Mucosa of stomach (tissue), 1 donor: ENCODE results near the gene CEP120.

Experiments used
- H3K27me3 ChIP-seq: one replicate; pipeline ENCODE4 v1.7.0; 2013; ENCODE audit warnings: mild to moderate bottlenecking, low read length; ENCODE audit not compliant: control insufficient read depth, insufficient read depth
- H3K36me3 ChIP-seq: one replicate; pipeline ENCODE4 v1.7.0; 2013; ENCODE audit warnings: low read length; ENCODE audit not compliant: control insufficient read depth, insufficient read depth
- H3K4me1 ChIP-seq: one replicate; pipeline ENCODE4 v1.7.0; 2013; ENCODE audit warnings: mild to moderate bottlenecking, low read length; ENCODE audit not compliant: control insufficient read depth, insufficient read depth
- H3K4me3 ChIP-seq: one replicate; pipeline ENCODE4 v1.7.0; 2013; ENCODE audit warnings: low read length
- H3K9ac ChIP-seq: one replicate; pipeline ENCODE4 v1.7.0; 2013; ENCODE audit warnings: mild to moderate bottlenecking, low read length, moderate library complexity
- H3K9me3 ChIP-seq: one replicate; pipeline ENCODE4 v1.7.0; 2013; ENCODE audit warnings: mild to moderate bottlenecking, low read length, moderate library complexity; ENCODE audit not compliant: control insufficient read depth
- donor health status: Pancreatic carcinoma.

Gene CEP120

DNA sequence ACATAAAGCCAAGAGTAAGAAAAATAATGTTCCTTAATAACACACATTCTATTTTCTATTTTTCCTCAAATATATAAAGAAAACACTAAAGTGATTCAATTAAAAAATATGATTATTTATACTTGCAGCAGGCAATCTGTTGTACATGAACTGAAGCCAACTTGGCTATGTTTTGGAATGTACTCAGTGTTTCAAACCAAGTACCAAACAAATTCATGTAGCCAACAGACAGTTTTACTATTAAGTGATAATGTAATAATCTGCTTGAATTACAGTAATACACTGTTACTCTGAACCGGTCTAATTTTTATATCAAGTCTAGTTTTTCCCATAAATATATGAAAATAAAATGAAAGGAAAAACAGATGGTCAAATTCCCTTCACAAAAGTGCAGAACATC lies 58.0 kb downstream of the CEP120 start:
- H3K9me3 ChIP-seq: no peaks in the 10 kb centered on the region
- no peaks in the 10 kb centered on the region for H3K36me3 ChIP-seq
- H3K9ac ChIP-seq: no peak overlapping the region
- no peaks in the 10 kb centered on the region for H3K27me3 ChIP-seq
- no peak overlapping the region for H3K4me3 ChIP-seq
- no peaks in the 10 kb centered on the region for H3K4me1 ChIP-seq

DNA sequence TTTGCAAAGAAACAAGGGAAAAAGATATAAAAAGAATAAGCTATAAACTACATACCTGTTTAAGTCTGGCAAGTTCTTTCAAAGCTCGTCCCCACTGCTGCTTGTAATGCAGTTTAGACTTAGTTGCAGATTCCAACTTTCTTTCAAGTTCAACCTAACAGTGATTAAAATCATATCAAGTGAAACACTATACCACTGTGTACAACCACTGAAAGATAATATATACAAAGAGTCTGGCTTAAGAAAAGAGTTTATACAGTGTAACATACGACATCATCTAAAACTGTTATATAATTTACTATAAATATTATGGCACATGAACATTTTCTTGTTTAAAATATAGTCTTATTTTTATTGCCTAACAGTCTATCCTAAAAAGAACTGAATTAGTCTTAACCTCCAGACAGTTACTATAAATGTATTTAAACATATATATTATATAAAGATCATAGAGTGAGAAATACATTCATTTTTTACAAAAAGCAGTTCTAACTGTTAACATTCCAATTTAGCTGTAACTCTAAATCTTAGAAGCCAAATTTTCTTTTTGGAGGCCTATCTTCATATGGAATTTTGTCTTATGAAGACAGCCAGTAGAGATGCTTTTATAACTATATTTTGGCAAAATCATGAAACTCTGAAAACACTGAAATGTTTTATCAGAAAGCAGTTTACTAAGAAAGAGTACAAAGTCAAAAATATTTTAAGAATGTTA lies 58.6 kb downstream of the CEP120 start:
- no peak overlapping the region for H3K4me3 ChIP-seq
- H3K9me3 ChIP-seq: no peaks in the 10 kb centered on the region
- H3K36me3 ChIP-seq: no peaks in the 10 kb centered on the region
- no peaks in the 10 kb centered on the region for H3K4me1 ChIP-seq
- no peaks in the 10 kb centered on the region for H3K27me3 ChIP-seq
- H3K9ac ChIP-seq: no peak overlapping the region

DNA sequence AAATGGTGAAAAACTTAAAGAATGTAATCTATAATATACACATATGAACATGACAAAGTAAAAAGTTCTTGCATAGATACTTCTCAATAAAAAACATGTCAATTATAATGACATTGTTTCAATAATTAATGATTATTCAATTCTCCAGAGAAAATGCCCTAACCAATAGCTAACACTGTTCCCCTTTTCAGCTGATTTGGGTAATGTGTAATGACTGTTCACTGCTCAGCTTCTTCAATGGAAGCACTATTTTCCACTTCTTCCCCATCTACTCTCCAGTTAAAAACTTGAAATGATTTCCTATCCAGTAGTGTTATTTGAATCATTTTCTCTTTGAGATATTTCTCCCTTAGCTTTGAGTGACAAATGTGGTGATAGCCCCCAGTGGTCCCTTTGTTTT lies 62.3 kb downstream of the CEP120 start:
- Histone ChIP-seq H3K27me3 (no peaks in the 10 kb centered on the region), H3K9ac (no peak overlapping the region), H3K9me3 (no peaks in the 10 kb centered on the region), H3K4me1 (no peaks in the 10 kb centered on the region), H3K4me3 (no peak overlapping the region), H3K36me3 (no peaks in the 10 kb centered on the region)

DNA sequence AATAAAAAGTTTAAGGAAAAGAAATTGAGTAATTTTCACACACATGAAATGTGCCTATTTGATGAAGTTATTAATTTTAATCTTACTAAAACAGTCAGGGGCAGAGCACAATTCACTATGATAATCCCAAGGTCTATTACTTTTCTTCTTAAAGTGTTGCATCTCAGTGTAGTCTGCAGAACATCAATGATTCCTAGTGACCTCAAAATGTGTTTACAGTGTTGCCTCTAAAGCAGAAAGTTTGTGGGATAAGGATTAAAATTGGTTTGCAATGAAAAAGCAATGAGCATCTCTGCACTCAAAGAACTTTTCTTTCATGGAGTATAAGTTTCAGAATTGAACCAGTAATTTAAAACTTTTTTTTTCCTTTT lies 63.0 kb downstream of the CEP120 start:
- Histone ChIP-seq H3K9ac (no peak overlapping the region), H3K9me3 (no peaks in the 10 kb centered on the region), H3K36me3 (no peaks in the 10 kb centered on the region), H3K4me3 (no peak overlapping the region), H3K27me3 (no peaks in the 10 kb centered on the region), H3K4me1 (no peaks in the 10 kb centered on the region)

DNA sequence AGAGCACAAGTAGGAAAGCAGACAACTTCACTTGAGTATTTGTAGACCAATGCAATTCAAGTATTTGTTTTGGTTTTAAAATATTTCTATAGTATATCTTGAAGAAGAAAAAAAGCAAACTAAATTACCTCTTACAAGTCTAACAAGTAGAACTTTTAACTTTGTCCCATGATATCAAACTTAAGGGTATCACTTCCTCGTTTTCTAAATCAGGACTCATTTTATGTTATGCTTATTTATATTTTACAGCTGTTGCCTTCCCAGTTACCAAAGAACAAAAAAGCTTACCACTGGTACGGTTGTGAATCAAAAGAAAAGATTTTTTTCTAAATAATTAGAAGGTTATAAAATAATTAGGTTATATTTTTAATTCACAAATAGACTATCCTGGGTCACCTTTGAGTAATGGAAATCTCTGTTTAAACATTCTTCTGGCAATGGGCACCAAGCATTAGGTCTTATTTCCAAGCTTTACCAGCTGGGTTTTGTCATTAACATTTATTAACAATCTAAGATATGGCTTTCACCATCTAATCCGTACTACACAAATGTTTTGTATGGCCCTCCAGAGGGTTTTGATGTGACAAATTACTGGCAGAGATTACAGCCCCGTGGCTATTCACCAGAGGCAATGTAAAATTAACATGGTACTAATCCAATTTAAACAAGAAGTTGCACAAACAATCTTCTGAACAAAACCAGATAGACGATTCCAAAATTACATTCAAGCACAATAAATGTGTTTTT lies 63.6 kb downstream of the CEP120 start:
- no peaks in the 10 kb centered on the region for H3K4me1 ChIP-seq
- no peaks in the 10 kb centered on the region for H3K9me3 ChIP-seq
- no peak overlapping the region for H3K9ac ChIP-seq
- no peak overlapping the region for H3K4me3 ChIP-seq
- H3K27me3 ChIP-seq: no peaks in the 10 kb centered on the region
- H3K36me3 ChIP-seq: no peaks in the 10 kb centered on the region

DNA sequence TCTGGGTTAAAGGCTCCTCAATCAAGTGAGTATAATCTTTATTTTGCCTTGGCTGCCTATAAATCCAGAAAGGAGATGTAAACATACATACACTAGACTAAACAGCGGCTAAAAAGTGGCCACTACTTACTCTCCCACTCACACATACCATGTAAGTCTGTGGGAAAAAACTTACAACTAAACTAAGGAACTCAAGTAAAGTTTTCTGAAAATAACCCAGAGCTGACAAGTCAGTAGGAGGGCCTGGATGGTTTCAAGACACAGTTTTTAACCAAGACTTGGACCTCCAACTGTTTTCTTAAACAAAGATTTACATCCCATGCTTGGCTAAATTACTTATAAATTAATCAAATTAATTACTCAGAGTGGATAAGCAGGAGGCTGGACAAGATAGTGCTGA lies 64.5 kb downstream of the CEP120 start:
- H3K9ac ChIP-seq: no peak overlapping the region
- H3K27me3 ChIP-seq: no peaks in the 10 kb centered on the region
- H3K9me3 ChIP-seq: no peaks in the 10 kb centered on the region
- H3K36me3 ChIP-seq: no peaks in the 10 kb centered on the region
- no peak overlapping the region for H3K4me3 ChIP-seq
- H3K4me1 ChIP-seq: no peaks in the 10 kb centered on the region

DNA sequence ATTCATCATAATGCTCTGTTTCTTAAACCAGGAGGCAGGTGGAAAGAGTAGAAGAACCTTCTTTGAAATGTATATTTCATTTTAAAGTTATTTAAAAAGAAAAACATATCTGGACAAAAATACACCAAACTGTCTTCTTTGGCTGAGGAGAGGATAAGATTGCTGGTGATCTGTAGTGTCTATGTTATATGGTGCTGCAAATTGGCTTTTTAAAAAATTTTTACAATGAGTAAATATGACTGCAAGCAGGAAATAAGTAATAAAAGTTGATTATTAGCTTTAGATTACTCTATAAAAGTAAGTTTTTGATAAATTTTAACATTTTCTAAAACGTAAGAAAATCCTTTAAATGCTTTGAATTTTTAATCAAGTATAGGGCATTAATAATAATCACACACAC lies 64.9 kb downstream of the CEP120 start:
- no peak overlapping the region for H3K9ac ChIP-seq
- no peaks in the 10 kb centered on the region for H3K9me3 ChIP-seq
- H3K4me3 ChIP-seq: no peak overlapping the region
- no peaks in the 10 kb centered on the region for H3K27me3 ChIP-seq
- no peaks in the 10 kb centered on the region for H3K36me3 ChIP-seq
- H3K4me1 ChIP-seq: no peaks in the 10 kb centered on the region

DNA sequence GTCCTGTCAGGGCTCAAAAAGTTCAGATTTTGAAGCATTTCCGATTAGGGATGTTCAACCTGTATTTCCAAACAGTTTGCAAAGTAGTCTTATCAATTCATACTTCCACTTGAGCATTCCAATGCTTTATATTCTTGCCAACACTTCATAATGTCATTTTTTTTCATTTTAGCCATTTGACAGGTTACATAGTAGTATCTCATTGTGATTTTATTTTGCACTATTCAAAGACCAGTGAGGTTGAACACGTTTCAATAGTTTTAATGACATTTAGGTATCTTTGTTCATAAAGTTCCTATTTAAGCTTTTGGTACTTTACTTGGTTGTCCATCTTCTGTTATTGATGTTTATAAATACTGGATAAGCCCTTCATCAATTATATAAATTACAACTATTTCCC lies 71.4 kb downstream of the CEP120 start:
- Histone ChIP-seq H3K9ac (no peak overlapping the region), H3K4me3 (no peak overlapping the region), H3K36me3 (no peaks in the 10 kb centered on the region), H3K4me1 (no peaks in the 10 kb centered on the region), H3K27me3 (no peaks in the 10 kb centered on the region), H3K9me3 (no peaks in the 10 kb centered on the region)

DNA sequence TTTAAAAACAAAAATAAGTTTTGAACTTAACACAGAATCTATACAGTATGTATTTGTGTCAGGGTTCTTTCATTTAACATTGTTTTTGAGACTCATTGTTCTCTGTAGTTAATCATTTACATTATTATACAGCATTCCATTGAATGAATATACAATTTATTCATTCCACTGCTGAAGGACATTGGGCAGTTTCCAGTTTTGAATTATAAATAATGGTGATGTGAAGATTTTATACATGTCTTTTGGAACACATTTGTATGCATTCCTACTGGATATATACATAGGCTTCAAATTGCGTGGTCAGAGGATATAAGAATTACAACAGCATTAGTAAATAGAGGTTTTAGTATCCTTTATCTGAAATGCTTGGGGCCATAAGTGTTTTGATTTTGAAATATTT lies 72.0 kb downstream of the CEP120 start:
- H3K36me3 ChIP-seq: no peaks in the 10 kb centered on the region
- H3K27me3 ChIP-seq: no peaks in the 10 kb centered on the region
- no peaks in the 10 kb centered on the region for H3K9me3 ChIP-seq
- H3K4me3 ChIP-seq: no peak overlapping the region
- H3K4me1 ChIP-seq: no peaks in the 10 kb centered on the region
- no peak overlapping the region for H3K9ac ChIP-seq

DNA sequence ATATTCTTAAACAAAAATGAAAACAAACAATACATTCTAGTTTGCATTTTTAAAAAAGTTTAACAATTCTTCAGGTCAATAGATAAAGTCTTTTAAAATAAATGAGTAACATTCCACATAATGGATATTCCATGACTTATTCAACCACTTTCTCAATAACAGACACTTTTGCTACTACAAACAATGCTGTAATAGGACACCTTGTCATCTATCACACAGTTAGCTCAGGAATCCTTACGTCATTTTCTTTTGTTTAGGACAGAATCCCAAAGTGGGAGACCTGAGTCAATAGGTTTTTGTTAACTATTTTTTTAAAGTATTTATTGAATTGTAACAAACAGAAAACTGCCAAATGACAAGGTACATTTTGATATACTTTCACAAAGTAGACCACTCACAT lies 72.5 kb downstream of the CEP120 start:
- H3K4me3 ChIP-seq: no peak overlapping the region
- H3K4me1 ChIP-seq: no peaks in the 10 kb centered on the region
- H3K9me3 ChIP-seq: no peaks in the 10 kb centered on the region
- H3K9ac ChIP-seq: no peak overlapping the region
- H3K36me3 ChIP-seq: no peaks in the 10 kb centered on the region
- no peaks in the 10 kb centered on the region for H3K27me3 ChIP-seq

DNA sequence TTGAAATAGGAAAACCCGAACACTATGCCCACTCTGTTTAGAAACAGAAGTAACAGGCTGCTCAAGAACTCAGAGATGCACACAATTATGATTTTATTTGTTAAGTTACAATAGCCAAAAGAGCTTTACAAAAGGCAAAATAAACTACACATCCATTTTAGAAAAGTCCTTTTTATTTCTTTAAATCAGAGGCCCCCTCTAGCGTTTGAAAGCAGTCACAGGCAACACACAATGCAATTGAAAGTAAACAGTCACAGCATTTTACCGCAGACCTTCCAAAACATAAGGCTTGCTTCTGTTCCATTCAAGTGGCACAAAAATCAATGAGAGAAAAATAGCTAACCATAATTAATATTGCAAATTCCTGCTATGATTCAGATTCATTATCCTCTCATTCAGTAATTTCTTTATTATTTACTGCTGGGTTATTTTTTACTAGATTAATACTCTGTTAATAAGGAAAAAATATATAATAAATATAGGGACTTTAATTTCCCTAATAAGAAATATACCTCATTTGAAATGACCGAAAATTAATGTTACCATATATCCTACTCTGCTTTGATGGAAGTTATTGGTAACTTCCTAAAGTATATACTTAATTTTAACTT lies 78.3 kb downstream of the CEP120 start:
- no peaks in the 10 kb centered on the region for H3K9me3 ChIP-seq
- no peaks in the 10 kb centered on the region for H3K27me3 ChIP-seq
- no peak overlapping the region for H3K4me3 ChIP-seq
- H3K36me3 ChIP-seq: no peaks in the 10 kb centered on the region
- no peaks in the 10 kb centered on the region for H3K4me1 ChIP-seq
- H3K9ac ChIP-seq: no peak overlapping the region

DNA sequence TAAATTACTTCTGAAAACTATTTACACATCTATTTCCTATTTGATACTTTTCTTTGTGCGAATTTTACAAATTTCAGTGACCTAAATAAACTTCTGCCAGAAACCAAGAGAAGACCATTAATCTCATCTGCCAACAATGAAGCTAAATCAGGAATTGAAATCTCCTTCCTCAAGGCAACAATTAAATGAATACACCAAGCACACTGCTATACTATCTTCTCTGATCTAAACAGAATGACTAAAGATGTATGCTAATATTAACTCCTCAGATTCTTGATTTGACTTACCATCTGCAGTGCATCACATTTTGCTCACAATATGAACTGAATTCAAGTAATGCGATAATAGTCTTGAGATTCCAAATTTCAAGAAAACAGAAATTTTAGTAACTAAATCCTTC lies 82.3 kb downstream of the CEP120 start:
- H3K9me3 ChIP-seq: no peaks in the 10 kb centered on the region
- H3K4me1 ChIP-seq: no peaks in the 10 kb centered on the region
- H3K9ac ChIP-seq: no peak overlapping the region

More for the DNA sequence above, 82.3 kb downstream of the CEP120 start:
- Histone ChIP-seq H3K4me3 (no peak overlapping the region), H3K27me3 (no peaks in the 10 kb centered on the region), H3K36me3 (no peaks in the 10 kb centered on the region)
